Esophagus mucosa (tissue), 1 donor: ENCODE measurements around the gene TRAPPC12. TPM values are rescaled to one million over a fixed set of nuclear protein-coding genes. Genes with fewer than 3 reads are reported as not detected.
A peak's percentile ranks its signal among the peaks of the same experiment; 100 is the strongest.

Experiments
- ATAC-seq: fragments of 200-7000 bp; cut with Tn5 transposase; one replicate; pipeline ENCODE4 v1.9.1; 2020
- total RNA-seq: library from RNA; stranded (reverse); gene quantifications from one replicate; pipeline ENCODE4 v1.2.4, GENCODE V29; 2023
- donor health status: DM: yes; HTN: yes; CAD: no.

The TRAPPC12 gene
- total RNA-seq, 1 donor from 2014 or later: 61.7 TPM

DNA sequence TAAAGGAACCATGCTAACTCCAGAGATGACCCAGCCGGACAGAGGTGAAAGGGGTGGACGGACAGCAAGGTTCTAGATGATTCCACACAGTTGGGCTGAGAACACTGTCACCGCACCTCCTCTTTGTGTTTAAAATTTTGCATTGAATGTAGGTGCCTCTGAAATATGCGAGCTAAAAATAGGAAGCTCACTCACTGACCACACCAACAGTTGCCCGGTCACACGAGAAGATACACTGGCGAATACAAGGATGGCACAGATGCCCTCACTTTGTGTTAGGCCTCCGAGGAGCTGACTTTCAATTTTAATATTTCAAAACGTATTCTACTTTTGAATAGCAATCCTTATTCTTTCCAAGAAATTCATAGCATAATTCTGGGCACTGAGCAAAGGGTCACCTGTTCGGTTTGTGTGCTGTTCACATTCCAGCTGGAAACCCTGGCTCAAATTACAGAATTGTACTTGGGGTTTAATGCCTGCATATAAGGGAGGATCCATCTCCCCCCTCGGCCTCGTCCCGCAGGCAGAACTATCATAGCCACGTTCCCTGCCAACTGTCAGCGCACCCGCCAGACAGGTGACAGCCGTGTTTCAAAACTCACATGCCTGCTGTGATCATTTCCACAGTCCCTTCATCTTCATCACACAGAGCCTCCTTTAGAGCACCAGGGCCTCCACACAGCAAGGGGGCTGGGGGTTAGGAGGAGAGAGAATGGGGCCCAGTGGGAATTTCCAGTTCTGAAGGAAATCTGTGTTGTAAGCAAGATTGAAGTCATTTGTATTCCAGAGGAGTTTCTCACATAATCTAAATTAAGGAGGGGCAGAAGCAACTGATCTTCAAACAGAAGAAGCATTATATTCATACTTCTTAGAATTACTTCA lies 91.6 kb downstream of the TRAPPC12 start:
- no peak for ATAC-seq

DNA sequence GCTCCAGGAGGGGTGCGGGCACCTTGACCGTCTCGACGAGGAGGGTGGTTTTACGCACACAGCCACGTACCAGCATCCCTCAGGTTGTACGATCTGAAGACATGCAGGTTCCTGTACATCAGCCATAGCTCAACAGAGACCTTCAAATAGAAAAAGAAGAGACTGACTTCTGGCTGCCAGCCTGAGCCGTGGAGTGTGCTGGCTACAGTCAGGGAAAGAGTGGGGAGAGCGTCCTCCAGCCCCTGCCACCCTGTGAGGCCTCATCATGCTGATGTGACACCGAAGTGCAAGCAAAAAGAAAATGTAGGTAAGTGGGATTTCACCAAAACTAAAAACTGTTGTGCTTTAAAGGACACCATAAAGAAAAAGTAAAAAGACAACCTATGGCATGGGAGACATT lies 92.8 kb downstream of the TRAPPC12 start:
- ATAC-seq: no peak

DNA sequence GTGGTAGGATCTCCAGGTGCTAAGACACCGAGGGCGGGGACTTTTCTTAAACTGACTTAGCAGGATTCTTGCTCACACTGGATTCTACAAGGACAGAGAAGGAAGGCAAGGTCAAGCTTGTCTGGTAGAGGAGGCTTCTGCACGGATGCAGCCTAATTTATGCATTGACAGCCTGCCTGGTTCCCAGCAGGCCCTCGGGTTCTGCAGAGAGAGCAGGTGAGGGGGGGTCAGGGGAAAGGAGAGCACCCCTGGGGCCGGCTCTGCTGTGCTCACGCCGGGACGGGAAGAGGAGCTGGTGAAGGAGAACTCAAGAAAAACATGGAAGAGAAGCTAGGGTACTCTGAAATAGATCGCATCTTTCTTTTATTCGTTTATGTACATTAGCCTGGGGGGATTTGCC lies 93.5 kb downstream of the TRAPPC12 start:
- no peak for ATAC-seq

DNA sequence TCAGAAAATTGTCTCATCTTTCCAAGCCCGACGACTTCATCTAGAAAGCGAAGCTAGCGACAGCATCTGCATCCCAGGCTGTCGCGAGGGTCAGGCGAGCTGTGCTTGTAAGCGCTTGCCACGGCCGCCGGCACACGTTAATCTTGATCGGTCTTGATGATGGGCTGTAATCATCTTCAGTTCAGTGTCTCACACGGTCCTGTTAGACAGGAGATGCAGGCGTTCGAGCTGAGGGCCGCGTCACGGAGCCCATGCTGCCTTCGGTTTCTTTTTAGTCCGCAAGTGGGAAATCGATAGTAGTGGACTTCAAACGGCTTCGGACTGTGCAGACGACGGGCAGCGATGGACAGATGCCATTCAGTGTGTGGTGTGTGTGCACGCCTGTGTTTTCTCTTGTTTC lies 96.3 kb downstream of the TRAPPC12 start:
- no peak for ATAC-seq

DNA sequence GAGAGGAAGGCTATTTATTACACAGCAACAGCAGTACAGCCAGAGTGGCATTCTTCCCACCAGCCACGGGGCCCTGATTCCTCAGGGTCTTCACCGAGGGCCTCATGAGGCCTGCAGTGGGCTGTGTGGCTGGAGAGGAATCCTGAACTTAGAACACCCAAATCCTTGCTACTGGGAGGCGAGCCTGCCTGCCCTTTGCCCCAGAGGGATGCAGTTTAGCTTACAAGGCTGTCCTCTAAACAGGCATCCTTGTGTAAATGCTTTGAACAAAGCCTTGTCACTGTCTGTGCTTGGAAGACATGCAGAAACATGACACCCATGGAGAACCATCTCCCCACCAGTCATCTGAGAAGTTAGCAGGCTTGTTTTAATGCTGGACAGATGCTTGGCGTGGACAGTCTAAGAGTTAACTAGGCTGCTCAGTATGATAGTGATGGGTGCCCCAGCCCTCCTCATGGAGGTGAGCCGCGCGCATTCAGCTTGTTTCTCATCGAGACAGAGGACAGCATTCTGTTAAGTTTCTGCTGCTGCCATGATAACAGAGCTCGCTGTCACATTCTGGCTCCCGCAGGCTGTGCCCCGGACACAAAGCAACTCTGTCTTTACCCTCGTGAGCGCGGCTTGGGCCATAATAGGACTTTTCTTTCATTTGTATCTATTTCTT lies 97.0 kb downstream of the TRAPPC12 start:
- ATAC-seq: no peak

DNA sequence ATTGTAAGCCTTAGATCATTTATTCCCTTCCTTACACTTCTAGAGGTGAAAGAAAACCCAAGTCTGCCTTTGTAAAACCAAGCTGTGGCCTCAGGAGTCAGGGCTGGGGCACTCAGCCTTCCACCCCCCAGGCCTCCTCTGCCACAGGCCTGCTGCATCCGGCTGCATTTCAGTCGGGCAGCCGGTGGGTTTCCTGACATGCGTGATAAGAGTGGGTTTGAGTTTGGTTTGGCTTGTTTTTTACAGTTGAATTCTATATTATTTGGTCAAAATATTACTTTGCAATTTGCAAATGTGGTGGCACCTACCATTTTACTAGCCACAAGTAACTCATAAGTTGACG lies 97.5 kb downstream of the TRAPPC12 start:
- no peak for ATAC-seq

DNA sequence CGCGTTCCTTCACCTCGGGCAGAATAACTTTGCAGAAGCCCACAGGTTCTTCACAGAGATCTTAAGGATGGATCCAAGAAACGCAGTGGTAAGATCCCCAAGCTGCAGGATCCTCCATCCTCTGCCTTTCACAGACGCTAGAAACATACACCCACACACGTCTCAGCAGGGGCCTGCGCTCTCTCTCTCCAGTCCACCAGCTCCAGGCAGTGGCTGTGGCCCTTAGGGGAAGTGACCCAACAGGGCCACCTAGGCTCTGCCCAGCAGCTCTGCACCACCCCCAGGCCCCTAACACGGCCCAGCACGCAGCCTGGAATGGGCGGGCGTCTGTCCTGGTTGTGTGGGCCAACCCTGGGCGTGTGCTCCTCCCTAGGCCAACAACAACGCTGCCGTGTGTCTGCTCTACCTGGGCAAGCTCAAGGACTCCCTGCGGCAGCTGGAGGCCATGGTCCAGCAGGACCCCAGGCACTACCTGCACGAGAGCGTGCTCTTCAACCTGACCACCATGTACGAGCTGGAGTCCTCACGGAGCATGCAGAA lies 99.4 kb downstream of the TRAPPC12 start:
- no peak for ATAC-seq

DNA sequence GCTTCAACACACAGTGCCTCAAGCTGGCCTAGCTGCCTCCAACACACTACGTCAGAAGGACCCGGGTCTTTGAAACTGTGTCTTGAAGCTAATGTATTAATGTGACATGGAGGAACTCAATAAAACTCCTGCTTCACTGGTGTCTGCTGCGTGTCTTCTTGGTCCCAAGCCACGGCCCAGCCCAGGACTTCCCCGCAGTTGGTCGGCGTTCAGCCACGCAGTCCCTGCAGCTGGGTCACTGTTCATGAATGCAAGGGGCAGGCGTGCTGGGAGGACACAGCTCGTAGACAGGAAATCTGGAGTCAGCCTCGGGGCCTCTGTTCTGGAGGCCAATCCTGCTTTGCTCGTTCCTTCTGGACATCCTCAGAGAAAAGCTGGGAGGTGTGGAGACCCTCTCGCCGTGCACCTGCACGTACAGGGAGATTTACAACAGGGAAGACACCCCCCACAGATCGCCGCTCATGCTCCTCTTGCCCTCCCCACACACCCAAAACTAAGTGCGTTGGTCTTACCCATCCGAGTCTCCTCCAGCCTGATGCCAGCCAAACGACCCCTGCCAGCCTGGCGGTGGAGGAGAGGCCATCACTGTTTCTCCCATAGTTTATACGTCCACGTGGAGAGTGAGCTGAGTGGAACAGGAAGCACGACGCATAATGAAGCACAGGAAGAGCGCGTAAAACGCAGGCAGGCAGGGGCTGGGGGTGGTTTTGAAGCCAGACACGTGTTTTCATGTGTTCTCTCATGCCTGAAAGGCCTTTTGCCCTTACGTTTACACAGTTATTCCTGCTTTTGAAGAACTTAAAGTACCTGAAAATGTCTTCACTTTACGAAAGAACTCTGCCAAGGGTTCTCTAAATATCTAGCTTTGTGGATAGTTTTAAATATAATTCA lies 100.2 kb downstream of the TRAPPC12 start:
- ATAC-seq: no peak

DNA sequence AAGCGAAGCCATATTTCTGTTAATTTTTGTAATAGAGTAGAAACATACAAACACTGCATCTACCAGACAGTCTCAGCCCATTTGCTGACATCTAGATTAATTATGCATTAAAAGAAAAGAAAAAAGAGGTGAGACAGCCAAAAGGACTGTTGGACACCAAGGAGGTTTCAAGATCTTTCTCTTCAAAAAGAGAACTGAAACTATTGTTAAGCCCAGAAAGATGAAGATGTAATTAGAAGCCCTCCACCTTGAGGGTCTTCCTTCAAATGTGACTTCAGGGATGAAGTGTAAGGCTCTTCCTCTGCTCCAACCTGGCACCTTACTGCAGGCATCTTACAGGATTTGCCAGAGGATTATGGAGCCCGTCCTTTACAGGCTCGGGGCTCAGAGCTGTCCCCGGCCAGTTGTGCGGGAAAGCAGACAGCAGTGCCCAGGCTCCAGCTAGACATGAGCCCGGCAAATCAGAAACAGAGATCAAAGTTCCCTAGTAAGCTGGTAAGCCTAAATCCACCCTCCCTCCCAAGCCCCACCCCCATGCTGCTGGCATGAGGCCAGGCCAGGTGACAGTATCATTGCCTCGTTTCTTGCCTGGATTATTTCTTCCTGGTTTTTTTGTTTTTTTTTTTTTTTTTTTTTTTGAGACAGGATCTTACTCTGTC lies 101.0 kb downstream of the TRAPPC12 start:
- peak; percentile 45 for ATAC-seq

DNA sequence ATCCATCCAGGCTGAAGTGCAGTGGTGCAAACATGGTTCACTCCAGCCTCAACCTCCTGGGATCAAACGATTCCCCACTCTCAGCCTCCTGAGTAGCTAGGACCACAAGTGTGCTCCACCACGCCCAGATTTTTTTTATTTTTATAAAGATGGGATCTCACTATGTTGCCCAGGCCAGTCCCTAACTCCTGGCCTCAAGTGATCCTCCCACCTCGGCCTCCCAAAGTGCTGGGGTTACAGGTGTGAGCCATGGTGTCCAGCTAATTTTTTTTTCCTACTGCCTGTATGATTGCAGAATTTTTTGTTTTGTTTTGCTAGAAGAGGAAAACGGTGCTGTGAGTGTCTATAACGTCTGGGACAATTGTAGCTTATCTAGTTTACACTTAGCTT lies 101.5 kb downstream of the TRAPPC12 start:
- no peak for ATAC-seq

DNA sequence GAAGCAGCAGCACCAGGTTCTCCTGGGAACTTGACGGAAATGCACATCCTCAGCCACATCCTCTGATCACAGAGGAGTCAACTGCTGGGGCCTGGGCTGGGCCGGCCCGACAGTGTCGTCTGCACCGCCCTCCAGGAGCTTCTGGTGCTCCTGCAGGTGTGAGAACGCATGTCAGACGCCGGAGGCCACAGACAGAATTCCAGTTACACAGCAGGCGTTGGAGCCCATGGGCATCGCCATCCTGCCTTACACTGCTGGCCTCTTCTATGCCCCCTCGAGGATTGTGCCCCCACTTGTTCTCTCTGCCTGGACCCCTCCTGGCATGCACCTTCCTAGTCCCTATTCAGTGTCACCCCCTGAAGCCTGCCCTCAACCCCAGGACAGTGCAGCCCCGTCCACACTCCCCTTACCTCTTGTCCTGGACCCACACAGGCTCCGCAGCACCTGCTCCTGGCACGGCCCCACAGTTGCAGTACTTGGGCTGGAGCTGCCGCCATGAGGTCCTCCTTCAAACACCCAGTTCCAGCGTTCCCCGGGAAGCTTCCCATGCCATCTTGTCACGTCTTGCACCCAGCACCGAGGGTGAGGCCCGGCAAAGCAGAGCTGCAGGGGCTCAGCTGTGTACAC lies 102.4 kb downstream of the TRAPPC12 start:
- no peak for ATAC-seq

DNA sequence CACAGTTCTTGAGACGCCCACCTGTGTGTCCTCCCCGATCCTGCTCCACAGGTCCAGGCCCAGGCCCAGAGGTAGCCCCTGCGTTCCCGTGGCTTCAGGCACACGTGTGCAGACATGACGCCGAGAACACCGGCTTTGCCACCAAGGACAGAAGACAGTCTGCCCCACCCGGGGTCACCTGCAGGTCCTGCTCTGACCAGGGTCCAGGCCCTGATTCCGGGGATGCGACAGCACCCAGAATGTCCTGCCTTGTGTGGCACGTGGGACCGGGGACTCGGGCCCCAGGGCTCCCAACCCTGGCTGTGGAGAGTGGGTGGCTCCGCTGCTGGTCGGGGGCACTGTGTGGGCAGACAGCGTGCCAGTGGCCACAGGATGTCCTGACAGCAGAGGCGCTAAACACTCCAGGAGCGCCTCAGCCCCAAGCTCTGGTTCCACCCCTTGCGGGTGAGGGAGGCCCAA lies 102.9 kb downstream of the TRAPPC12 start:
- no peak for ATAC-seq

DNA sequence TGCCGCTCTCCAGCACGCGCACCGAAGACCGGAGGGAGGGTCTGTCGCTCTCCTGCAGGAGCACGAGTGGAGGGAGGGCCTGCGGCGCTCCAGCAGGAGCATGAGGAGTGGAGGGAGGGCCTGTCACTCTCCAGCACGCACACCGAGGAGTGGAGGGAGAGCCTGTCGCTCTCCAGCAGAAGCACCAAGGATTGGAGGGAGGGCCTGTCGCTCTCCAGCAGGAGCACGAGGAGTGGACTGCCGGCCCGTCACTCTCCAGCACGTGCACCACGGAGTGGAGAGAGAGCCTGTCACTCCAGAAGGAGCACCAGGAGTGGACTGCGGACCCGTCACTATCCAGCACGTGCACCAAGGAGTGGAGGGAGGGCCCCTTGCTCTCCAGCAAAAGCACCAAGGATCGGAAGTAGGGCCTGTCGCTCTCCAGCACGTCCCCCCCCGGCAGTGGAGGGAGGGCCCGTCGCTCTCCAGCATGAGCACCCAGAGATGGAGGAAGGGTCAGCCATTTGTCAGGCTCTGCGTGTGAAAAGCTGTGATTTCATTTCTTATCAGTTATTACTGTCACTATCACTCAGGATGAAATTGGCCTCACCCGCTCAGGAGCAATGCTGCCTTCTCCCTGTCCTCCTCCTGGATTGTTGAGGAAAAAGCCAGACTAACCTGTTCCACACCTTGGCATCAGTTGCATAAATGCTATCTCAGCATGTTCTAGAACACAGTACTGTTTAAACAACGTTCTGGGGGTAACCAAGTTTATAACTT lies 103.9 kb downstream of the TRAPPC12 start:
- ATAC-seq: peak; percentile 64

DNA sequence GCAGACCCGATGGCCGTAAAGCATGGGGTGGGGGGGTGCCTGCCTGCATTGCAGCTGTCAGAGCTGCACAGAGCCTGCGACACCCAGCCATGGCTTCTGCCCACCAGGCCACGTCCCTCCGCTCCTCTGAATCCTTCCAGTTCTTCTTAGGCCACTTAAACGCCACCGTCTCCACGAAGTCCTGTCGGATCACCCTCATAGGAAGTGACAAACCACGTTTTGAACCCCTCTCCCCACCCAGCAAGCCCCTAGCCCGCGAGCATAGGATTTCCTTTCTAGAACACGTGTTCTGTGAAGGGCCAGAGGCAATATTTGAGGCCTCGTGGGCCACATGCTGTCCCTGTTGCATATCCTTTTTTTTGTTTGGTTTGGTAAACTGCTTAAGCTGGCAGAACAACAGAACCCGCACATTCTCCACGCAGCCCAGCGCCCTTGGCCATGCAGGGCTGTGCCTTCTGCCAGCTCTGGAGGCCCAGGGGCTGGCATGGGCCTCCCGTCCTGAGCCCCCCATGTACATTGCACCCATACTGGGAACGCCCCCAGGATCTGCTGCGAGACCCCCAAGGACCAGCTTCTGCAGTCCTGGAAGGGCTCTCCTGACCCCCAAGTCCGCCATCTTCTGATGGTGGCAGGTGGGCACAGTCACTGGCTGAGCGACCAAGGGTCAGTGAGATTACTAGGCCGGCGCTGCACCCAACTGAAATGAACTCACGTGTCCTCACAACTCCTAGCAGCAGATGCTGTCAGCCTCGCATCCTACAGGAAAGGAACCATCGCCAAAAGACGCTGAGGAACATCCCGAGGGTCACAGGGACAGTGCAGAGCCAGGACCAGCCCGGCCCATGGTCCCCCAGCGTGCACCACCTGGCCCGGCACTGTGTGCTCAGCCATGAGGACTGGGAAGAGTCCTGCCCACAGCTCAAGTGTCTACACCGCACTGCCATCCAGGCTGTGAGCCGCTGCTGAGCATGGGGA lies 104.8 kb downstream of the TRAPPC12 start:
- no peak for ATAC-seq

DNA sequence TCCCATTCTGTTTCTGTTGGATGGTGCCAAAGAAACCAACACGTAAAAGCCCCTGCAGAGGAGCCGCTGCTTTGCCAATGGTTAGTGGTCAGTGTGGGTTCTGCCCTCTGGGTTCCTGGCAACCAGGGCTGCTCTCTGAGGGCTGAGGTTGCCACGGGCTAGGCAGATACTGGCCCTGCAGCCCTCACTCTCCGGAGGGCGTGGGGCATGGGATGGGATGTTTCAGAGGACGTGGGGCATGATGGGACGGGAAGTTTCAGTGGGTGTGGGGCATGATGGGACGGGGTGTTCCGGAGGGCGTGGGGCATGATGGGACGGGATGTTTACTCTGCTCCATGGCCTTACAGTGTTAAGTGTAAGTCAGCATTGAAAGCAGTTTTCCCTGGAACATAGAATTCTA lies 105.7 kb downstream of the TRAPPC12 start:
- no peak for ATAC-seq

DNA sequence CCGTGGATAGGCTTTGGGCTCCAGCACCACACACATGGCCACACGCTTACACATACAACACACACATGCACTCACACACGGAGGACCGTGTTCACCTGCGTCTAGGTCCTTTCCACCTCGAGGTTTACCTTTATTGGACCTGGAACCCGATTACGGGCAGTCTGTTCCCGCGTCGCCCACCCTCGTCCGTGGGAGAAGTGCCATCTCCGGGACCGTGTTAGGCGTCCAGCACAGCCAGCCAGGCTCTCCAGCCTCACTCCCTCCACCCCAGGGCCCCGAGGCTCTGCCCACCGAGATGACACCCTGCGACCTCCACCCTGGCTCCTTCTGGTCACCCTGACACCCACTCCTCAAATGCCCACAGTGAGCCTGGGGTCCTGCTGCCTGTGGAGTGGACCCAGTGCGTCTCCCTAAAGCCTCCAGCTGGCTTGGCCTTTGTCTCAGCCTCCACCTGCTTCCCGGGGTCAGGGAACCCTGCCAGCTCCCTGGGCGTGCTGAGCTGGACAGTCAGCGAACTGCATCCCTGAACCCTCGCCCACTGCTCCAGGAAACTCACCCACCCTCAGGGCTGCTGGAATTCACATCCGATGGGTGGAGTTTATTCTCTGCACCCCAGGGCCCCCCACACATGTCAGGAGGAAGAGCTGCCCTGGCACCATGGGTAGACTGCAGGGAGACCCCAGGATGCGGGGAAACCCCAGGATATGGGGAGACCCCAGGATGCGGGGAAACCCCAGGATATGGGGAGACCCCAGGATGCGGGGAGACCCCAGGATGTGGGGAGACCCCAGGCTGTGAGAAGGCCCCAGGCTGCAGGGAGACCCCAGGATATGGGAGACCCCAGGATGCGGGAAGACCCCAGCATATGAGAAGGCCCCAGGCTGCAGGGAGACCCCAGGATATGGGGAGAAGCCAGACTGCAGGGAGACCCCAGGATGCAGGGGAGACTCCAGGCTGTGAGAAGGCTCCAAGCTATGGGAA lies 106.8 kb downstream of the TRAPPC12 start:
- ATAC-seq: no peak

DNA sequence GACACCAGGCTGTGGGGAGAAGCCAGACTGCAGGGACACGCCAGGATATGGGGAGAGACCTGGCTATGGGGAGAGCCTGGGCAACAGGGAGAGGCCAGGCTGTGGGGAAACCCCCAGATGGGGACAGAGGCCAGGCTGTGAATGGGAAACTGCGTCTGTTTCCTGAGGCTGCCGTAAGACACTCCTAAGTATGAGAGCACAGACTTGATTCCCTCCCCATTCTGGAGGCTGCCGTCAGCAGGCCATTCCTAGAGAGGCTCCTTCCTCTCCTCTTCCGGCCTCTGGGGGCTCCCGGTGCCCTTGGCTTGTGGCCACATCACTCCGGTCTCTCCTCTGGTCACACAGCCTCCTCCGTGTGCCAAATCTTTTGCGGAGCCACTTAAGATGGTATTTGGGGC lies 107.5 kb downstream of the TRAPPC12 start:
- ATAC-seq: no peak

DNA sequence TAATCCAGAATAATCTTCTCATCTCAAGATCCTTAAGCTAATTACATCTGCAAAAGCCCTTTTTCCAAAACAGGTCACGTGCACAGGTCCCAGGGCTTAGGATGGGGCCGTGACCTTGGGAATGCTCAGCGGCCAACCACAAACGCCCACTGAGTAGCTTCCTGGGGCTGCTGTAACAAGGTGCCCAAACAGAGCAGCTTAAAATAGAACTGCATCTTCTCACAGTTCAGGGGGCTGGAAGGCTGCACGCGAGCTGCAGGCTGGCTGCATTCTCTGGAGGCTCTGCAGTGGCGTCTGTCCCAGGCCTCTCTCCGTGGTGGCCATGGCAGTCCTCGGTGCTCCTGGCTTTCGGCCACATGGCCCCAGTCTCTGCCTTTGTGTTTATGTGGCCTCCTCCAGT lies 107.9 kb downstream of the TRAPPC12 start:
- ATAC-seq: no peak
